Loucy (cell line): ENCODE results near the gene RPS6KA6.

Source experiments
- H2AFZ ChIP-seq: fragments of 200-600 bp; sonication (generic); 2 replicates; pipeline ENCODE4 v1.6.0; 2016; ENCODE audit warnings: antibody characterized with exemption, mild to moderate bottlenecking, low read length, moderate library complexity
- H3F3A ChIP-seq: fragments of 200-600 bp; 2 replicates; pipeline ENCODE4 v1.6.0; 2016; ENCODE audit warnings: antibody characterized with exemption, low read depth, mild to moderate bottlenecking
- H3K27me3 ChIP-seq: fragments of 200-600 bp; sonication (generic); 2 replicates; pipeline ENCODE4 v1.6.1; 2014; ENCODE audit warnings: low read length, mild to moderate bottlenecking; ENCODE audit not compliant: insufficient read depth, poor library complexity, severe bottlenecking
- H3K36me3 ChIP-seq: fragments of 200-600 bp; sonication (generic); 2 replicates; pipeline ENCODE4 v1.6.1; 2016; ENCODE audit warnings: low read length; ENCODE audit not compliant: insufficient read depth
- H3K4me1 ChIP-seq: fragments of 200-600 bp; sonication (generic); 2 replicates; pipeline ENCODE4 v1.5.1; 2014; ENCODE audit warnings: low read length, mild to moderate bottlenecking; ENCODE audit not compliant: insufficient read depth, poor library complexity, severe bottlenecking
- H3K4me2 ChIP-seq: fragments of 200-600 bp; sonication (generic); 2 replicates; pipeline ENCODE4 v1.6.0; 2014; ENCODE audit warnings: antibody characterized with exemption, low read length, low read depth, mild to moderate bottlenecking; ENCODE audit not compliant: poor library complexity, severe bottlenecking
- H3K4me3 ChIP-seq: fragments of 200-600 bp; sonication (generic); 2 replicates; pipeline ENCODE4 v1.5.1; 2014; ENCODE audit warnings: low read length, mild to moderate bottlenecking, mixed read lengths; ENCODE audit not compliant: poor library complexity, severe bottlenecking
- H3K79me2 ChIP-seq: fragments of 200-600 bp; sonication (generic); 2 replicates; pipeline ENCODE4 v1.6.1; 2014; ENCODE audit warnings: low read length; ENCODE audit not compliant: insufficient read depth
- H3K9ac ChIP-seq: fragments of 200-600 bp; sonication (generic); 2 replicates; pipeline ENCODE4 v1.6.0; 2014; ENCODE audit warnings: mild to moderate bottlenecking, low read depth, low read length, moderate library complexity; ENCODE audit not compliant: poor library complexity, severe bottlenecking
- H3K9me2 ChIP-seq: fragments of 200-600 bp; sonication (generic); replicated peaks from 2 replicates; pipeline ENCODE4 v1.6.1; 2016; ENCODE audit warnings: low read depth, low read length, mixed read lengths
- H3K9me3 ChIP-seq: fragments of 200-600 bp; sonication (generic); 2 replicates; pipeline ENCODE4 v1.6.1; 2014; ENCODE audit warnings: mild to moderate bottlenecking, antibody characterized with exemption, low read length, low read depth; ENCODE audit not compliant: insufficient read depth
- H4K20me1 ChIP-seq: fragments of 200-600 bp; sonication (generic); 2 replicates; pipeline ENCODE4 v1.6.0; 2014; ENCODE audit warnings: antibody characterized with exemption, low read length, mild to moderate bottlenecking; ENCODE audit not compliant: insufficient read depth, poor library complexity, severe bottlenecking
- EZH2phosphoT487 ChIP-seq: fragments of 200-600 bp; IDR thresholded peaks from 2 replicates; pipeline ENCODE4 v1.6.1; 2018; ENCODE audit warnings: antibody characterized with exemption, mild to moderate bottlenecking, moderate library complexity, borderline replicate concordance
- TF ChIP-seq, protein P1 (sequence below): fragments of 200-600 bp; sonication (generic); conservative IDR thresholded peaks from 2 replicates; pipeline ENCODE4 v1.5.1; 2014; ENCODE audit warnings: mild to moderate bottlenecking, antibody characterized with exemption, low read length

The RPS6KA6 gene

DNA sequence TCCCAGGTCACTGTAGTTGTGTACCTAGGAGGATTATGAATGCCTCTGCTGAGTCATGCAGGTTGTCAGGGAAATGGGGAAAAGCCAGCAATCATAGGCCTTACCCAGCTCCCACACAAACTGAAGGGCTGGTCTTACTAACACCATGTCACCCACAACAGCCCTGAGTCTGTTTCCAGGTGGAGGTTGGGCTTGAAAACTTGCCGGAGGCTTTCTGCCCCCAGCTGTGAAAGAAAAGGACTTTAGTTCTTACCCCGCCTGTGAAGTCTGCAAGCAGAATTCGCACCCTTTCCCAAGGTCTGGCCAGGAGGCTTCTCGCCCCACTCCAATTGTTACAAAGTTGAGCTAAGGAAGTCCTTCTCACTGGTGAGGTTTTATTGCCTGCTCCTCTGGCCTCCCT lies 143.9 kb downstream of the RPS6KA6 start:
- TF ChIP-seq EZH2phosphoT487, result no peak
- TF ChIP-seq, protein P1, sequence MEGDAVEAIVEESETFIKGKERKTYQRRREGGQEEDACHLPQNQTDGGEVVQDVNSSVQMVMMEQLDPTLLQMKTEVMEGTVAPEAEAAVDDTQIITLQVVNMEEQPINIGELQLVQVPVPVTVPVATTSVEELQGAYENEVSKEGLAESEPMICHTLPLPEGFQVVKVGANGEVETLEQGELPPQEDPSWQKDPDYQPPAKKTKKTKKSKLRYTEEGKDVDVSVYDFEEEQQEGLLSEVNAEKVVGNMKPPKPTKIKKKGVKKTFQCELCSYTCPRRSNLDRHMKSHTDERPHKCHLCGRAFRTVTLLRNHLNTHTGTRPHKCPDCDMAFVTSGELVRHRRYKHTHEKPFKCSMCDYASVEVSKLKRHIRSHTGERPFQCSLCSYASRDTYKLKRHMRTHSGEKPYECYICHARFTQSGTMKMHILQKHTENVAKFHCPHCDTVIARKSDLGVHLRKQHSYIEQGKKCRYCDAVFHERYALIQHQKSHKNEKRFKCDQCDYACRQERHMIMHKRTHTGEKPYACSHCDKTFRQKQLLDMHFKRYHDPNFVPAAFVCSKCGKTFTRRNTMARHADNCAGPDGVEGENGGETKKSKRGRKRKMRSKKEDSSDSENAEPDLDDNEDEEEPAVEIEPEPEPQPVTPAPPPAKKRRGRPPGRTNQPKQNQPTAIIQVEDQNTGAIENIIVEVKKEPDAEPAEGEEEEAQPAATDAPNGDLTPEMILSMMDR, result no peak
- Histone ChIP-seq H3K9me2 (no peaks in the 10 kb centered on the region), H3K4me1 (no peaks in the 10 kb centered on the region), H4K20me1 (no peaks in the 10 kb centered on the region), H3K9ac (no peak overlapping the region), H3K9me3 (no peaks in the 10 kb centered on the region), H3K79me2 (no peaks in the 10 kb centered on the region), H3K4me2 (no peak overlapping the region), H3K36me3 (no peaks in the 10 kb centered on the region), H2AFZ (no peak overlapping the region), H3K27me3 (no peaks in the 10 kb centered on the region), H3K4me3 (no peak overlapping the region), H3F3A (no peaks in the 10 kb centered on the region)
